ENCODE data around the gene C14orf180. TPM values are rescaled to one million over a fixed set of nuclear protein-coding genes. Genes with fewer than 3 reads are reported as not detected.
"Not testable (repeated sequence)": the region's sequence is repeated elsewhere in the genome, so short reads cannot be mapped to it uniquely, and the experiment has no call there.

C14orf180 gene
- total RNA-seq, 2 donors from 2014 or later, result 0.32 TPM; not detected in 1

DNA sequence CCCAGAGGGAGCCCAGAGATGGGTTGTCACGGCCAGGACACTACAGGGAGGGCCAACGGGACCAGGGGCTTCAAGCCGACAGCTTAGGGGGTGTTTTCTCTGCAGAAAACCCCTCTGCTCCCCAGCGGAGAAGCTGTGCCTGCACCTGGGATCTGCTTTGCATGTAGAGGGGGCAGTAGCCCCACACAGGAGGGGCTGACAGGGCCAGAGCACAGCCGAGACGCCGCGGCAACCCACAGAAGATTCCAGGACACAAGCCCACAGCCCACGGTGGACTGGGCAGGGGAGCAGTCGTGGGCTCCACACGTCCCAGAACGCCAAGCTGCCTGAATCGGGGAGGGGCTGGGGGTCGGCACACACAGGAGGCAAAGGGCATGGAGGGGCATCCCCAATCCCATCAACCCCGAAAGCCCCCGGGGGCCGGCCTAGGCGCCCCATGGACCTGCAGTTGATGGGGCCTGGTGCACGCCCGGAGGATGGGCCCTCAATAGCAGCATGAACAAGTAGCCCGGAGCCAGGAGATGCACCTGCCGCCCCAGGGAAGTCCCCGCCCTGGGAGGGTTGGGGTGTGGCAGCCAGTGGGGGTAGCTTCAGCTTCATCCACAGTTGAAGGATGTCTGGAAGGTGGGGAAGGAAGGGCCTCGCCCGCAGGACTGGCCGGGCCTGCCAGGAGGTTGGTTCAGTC lies 55.5 kb downstream of the C14orf180 start:
- Histone ChIP-seq H3K36me3 (no peaks in the 10 kb centered on the region), H3K9me3 (no peaks in the 10 kb centered on the region), H3K4me3 (no peak overlapping the region), H3K27me3 (replicated peaks; ENCODE audit: insufficient read depth) (no peaks in the 10 kb centered on the region), H3K4me1 (replicated peaks) (no peaks in the 10 kb centered on the region), H3K27ac (no peak overlapping the region)
- DNase-seq (ENCODE audit: low spot score), result no peak
- TF ChIP-seq CTCF (IDR thresholded peaks at IDR 0.05) (no peak), POLR2A (IDR thresholded peaks at IDR 0.05) (no peak), POLR2AphosphoS5 (IDR thresholded peaks at IDR 0.05) (no peak)
- intact Hi-C loops (cut with DNase I), result loop anchor here (5.0 kb wide), 1 partner anchor 498 kb away; the partner anchor contains the start of gene KIF26A
- 85% methylated on average over 23 of the region's 26 CpGs for WGBS

DNA sequence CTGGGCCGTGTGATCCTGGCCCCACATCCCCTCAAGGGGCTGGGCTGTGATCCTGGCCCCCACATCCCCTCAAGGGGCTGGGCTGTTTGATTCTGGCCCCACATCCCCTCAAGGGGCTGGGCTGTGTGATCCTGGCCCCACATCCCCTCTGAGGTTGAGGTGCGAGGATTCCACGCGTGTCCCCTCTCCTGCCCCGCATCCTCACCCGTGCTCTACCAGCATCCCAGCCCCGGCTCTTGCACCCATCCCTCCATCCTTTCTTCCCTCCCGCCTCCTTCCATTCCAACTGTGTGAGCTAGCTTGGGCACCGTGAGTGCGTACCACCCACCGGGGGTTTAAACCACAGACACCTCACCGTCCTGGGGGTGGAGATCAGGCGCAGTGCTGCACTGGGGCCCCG lies 56.2 kb downstream of the C14orf180 start:
- intact Hi-C loops (cut with DNase I), result loop anchor here (5.0 kb wide), 1 partner anchor 498 kb away; the partner anchor contains the start of gene KIF26A
- Histone ChIP-seq H3K36me3 (no peaks in the 10 kb centered on the region), H3K4me1 (replicated peaks) (no peaks in the 10 kb centered on the region), H3K27me3 (replicated peaks; ENCODE audit: insufficient read depth) (no peaks in the 10 kb centered on the region), H3K27ac (no peak overlapping the region), H3K4me3 (no peak overlapping the region), H3K9me3 (no peaks in the 10 kb centered on the region)
- 80% methylated on average over 14 of the region's 14 CpGs for WGBS
- no peak for TF ChIP-seq POLR2A (IDR thresholded peaks at IDR 0.05)
- no peak for TF ChIP-seq CTCF (IDR thresholded peaks at IDR 0.05)
- no peak for TF ChIP-seq POLR2AphosphoS5 (IDR thresholded peaks at IDR 0.05)
- DNase-seq (ENCODE audit: low spot score), result no peak

- no peak overlapping the region for H3K4me3 ChIP-seq
- 82% methylated on average over 11 of the region's 11 CpGs for WGBS
- no peaks in the 10 kb centered on the region for H3K36me3 ChIP-seq
- no peaks in the 10 kb centered on the region for H3K27me3 ChIP-seq (replicated peaks; ENCODE audit: insufficient read depth)
- H3K27ac ChIP-seq, result no peak overlapping the region
- no peaks in the 10 kb centered on the region for H3K9me3 ChIP-seq
- TF ChIP-seq POLR2A (IDR thresholded peaks at IDR 0.05), result no peak
- DNase-seq (ENCODE audit: low spot score), result no peak
- H3K4me1 ChIP-seq (replicated peaks), result no peaks in the 10 kb centered on the region
- intact Hi-C loops (cut with DNase I), result loop anchor here (5.0 kb wide), 1 partner anchor 499 kb away; the partner anchor contains the start of gene KIF26A
Measured at GRCh38 chr14:104636131-104636530, 56.6 kb downstream of the C14orf180 start.

- not testable (repeated sequence) for H3K27me3 ChIP-seq (replicated peaks; ENCODE audit: insufficient read depth); H3K36me3 ChIP-seq; DNase-seq (ENCODE audit: low spot score); H3K4me3 ChIP-seq; H3K27ac ChIP-seq; H3K4me1 ChIP-seq (replicated peaks); H3K9me3 ChIP-seq
- 75% methylated on average over 38 of the region's 39 CpGs for WGBS
- intact Hi-C loops (cut with DNase I), result loop anchor here (5.0 kb wide), 1 partner anchor 500 kb away; the partner anchor contains the start of gene KIF26A
Measured at GRCh38 chr14:104636846-104637545, 57.4 kb downstream of the C14orf180 start.

DNA sequence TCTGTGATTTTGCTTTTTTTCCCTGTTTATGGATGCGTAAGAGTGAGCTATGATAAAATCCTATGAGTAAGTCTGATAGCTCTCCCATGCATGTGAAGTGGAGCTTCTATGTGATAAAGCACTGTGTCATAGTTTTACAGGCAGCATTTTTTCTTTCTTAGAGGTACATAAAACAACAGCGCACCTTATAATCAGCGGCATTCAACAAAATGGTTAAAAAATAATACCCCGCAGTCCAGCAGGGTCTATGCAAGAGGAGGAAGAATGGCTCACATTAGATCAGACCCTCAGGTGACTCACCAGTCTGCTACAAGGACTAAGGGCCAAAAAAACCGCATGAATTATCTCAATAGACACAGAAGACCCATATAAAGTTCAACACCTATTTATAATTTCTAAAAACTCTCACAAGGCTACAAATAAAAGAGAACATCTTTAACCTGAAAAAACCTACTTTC lies 58.0 kb downstream of the C14orf180 start:
- TF ChIP-seq POLR2A (IDR thresholded peaks at IDR 0.05) (no peak), POLR2AphosphoS5 (IDR thresholded peaks at IDR 0.05) (no peak), CTCF (IDR thresholded peaks at IDR 0.05) (no peak)
- no peak overlapping the region for H3K27ac ChIP-seq
- no peaks in the 10 kb centered on the region for H3K4me1 ChIP-seq (replicated peaks)
- no peak overlapping the region for H3K4me3 ChIP-seq
- H3K36me3 ChIP-seq, result no peaks in the 10 kb centered on the region
- no peaks in the 10 kb centered on the region for H3K27me3 ChIP-seq (replicated peaks; ENCODE audit: insufficient read depth)
- DNase-seq (ENCODE audit: low spot score), result no peak
- 64% methylated on average over 5 of the region's 5 CpGs for WGBS
- intact Hi-C loops (cut with DNase I), result loop anchor here (5.0 kb wide), 1 partner anchor 500 kb away; the partner anchor contains the start of gene KIF26A
- H3K9me3 ChIP-seq, result no peaks in the 10 kb centered on the region

Data from prostate gland (tissue), 2 donors.